ENCODE measurements around the gene ACTR5. TPM values are rescaled to one million over a fixed set of nuclear protein-coding genes. Genes with fewer than 3 reads are reported as not detected.
A peak's percentile ranks its signal among the peaks of the same experiment; 100 is the strongest.
"Not testable (repeated sequence)": the region's sequence is repeated elsewhere in the genome, so short reads cannot be mapped to it uniquely, and the experiment has no call there.

The ACTR5 gene
- total and polyA plus RNA-seq, 3 donors from 2014 or later = 18.9 to 26.9 (median 22.7) TPM

DNA sequence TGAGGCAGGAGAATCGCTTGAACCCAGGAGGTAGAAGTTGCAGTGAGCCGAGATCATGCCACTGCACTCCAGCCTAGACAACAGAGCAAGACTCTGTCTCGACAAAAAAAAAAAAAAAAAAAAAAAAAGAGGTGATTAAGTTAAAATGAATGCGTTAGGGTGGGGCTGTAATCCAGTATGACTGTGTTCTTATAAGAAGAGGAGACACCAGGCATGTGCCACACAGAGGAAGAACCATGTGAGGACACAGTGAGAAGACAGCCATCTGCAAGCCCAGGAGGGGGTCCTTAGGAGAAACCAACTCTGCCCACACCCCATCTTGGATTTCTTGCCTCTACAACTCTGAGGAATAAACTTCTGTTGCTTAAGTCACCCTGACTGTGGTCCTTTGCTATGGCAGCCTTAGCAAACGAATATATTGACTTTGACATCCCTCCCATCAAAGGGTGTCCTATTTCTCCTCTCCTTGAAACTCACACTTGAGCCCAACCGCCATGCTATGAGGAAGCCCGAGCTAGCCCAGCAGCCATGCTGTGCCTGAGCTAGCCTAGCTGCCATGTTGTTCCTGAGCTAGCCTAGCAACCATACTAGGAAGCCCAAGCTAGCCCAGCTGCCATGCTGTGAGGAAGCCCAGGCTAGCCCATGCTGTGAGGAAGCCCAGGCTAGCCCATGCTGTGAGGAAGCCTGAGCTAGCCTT lies 41.4 kb downstream of the ACTR5 start:
- no peaks in the 10 kb centered on the region for H3K9me3 ChIP-seq
- no peak for DNase-seq
- H3K4me3 ChIP-seq = no peak overlapping the region
- no peak for TF ChIP-seq POLR2A (IDR thresholded peaks at IDR 0.05)
- TF ChIP-seq, protein P1, sequence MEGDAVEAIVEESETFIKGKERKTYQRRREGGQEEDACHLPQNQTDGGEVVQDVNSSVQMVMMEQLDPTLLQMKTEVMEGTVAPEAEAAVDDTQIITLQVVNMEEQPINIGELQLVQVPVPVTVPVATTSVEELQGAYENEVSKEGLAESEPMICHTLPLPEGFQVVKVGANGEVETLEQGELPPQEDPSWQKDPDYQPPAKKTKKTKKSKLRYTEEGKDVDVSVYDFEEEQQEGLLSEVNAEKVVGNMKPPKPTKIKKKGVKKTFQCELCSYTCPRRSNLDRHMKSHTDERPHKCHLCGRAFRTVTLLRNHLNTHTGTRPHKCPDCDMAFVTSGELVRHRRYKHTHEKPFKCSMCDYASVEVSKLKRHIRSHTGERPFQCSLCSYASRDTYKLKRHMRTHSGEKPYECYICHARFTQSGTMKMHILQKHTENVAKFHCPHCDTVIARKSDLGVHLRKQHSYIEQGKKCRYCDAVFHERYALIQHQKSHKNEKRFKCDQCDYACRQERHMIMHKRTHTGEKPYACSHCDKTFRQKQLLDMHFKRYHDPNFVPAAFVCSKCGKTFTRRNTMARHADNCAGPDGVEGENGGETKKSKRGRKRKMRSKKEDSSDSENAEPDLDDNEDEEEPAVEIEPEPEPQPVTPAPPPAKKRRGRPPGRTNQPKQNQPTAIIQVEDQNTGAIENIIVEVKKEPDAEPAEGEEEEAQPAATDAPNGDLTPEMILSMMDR (IDR thresholded peaks at IDR 0.05) = no peak
- H3K36me3 ChIP-seq (ENCODE audit: low read depth, missing control alignments) = no peaks in the 10 kb centered on the region
- H3K27ac ChIP-seq = no peak overlapping the region
- H3K4me1 ChIP-seq = no peaks in the 10 kb centered on the region
- 84 to 85% methylated on average over 6 to 7 of the region's 7 CpGs for WGBS, 2 donors
- H3K27me3 ChIP-seq = no peaks in the 10 kb centered on the region
- intact Hi-C loops (cut with DNase I; ENCODE audit: low total_unique reads) = no loop called here

DNA sequence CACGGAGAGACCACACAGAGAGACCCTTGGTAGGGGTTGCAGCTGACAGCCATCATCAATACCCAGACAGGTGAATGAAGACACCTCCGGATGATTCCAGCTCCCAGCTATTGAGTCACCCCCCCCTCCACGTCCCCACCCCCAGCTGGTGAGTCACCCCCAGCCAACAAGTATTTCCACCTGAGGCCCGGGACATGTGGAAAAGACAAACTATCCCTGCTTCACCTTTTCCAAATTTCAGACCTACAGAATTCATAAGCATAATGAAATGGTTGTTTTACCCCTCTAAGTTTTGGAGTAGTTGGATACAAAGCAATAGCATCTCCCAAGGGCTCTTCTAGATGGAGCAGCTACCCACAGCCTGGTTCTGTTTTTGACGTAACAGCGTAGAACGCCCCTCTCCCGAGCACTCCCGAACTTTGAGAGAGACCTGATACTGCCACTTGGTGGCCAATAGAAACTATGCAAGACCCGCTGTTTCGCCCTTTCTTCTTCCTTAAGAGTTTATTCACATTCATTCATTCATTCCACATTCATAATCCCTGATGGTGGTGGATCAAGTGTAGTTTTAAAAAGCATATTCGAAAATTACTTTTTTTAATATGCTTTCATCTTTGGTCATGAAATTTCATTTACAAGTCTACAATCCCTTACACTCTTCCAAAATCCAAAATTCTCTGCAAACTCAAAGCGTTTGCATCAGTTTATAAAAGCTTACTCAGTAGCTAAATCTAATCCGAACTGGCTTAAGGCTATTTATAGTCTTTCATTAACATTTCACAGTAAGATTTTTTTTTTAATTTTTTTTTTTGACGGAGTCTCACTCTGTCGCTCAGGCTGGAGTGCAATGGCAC lies 42.2 kb downstream of the ACTR5 start:
- intact Hi-C loops (cut with DNase I; ENCODE audit: low total_unique reads) = no loop called here
- Histone ChIP-seq H3K27ac (no peak overlapping the region), H3K9me3 (no peaks in the 10 kb centered on the region), H3K27me3 (no peaks in the 10 kb centered on the region), H3K4me3 (no peak overlapping the region), H3K36me3 (ENCODE audit: low read depth, missing control alignments) (no peaks in the 10 kb centered on the region), H3K4me1 (no peaks in the 10 kb centered on the region)
- TF ChIP-seq POLR2A (IDR thresholded peaks at IDR 0.05) = no peak
- TF ChIP-seq, protein P1 (IDR thresholded peaks at IDR 0.05) = peak; percentile 23 to 66 (median 61)
- DNase-seq = no peak
- 28 to 44% methylated on average over 13 to 16 of the region's 16 CpGs for WGBS, 2 donors

DNA sequence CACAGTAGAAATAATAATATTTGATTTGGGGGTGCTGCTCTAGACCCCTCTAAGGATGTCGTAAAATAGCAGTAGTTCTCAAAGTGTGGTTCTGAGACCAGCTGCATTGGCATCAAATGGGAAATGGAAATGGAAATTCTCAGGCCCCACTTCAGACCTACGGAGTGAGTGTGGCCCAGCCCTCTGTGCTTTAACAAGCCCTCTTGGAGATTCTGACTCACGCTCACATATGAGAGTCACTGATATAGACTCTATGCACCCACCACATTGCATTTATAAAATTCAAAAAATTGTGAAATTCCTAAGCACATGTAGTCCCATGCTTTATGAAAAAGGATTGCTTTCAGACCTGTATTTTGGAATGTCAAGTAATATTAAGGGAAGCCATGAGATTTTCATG lies 43.0 kb downstream of the ACTR5 start:
- no peak for DNase-seq
- intact Hi-C loops (cut with DNase I; ENCODE audit: low total_unique reads) = no loop called here
- Histone ChIP-seq H3K27ac (no peak overlapping the region), H3K4me3 (no peak overlapping the region), H3K4me1 (no peaks in the 10 kb centered on the region), H3K9me3 (no peaks in the 10 kb centered on the region), H3K36me3 (ENCODE audit: low read depth, missing control alignments) (no peaks in the 10 kb centered on the region), H3K27me3 (no peaks in the 10 kb centered on the region)
- 56 to 84% methylated on average over 3 of the region's 3 CpGs for WGBS, 2 donors
- TF ChIP-seq, protein P1 (IDR thresholded peaks at IDR 0.05) = no peak
- no peak for TF ChIP-seq POLR2A (IDR thresholded peaks at IDR 0.05)

DNA sequence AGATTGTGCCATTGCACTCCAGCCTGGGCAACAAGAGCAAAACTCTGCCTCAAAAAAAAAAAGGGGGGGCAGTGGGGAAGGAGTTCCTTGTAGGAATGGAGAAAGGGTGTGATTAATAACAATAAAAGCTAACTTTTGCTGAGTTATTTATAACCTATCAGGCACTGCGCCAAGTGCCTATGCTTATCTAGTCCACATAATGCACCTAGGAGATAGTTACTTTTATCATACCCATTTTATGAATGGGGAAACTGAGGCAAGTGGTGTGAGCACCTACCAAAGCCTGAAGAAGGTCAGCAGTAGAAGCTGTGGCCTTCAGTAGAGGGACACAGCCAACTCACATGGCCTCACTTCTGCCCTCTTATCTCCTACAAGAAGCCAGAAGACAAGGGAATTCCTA lies 43.7 kb downstream of the ACTR5 start:
- no peaks in the 10 kb centered on the region for H3K27me3 ChIP-seq
- intact Hi-C loops (cut with DNase I; ENCODE audit: low total_unique reads) = no loop called here
- H3K4me1 ChIP-seq = no peaks in the 10 kb centered on the region
- no peak overlapping the region for H3K4me3 ChIP-seq
- 79 to 89% methylated on average over 1 of the region's 1 CpG for WGBS, 2 donors
- DNase-seq = no peak
- no peaks in the 10 kb centered on the region for H3K9me3 ChIP-seq
- no peak for TF ChIP-seq POLR2A (IDR thresholded peaks at IDR 0.05)
- TF ChIP-seq, protein P1 (IDR thresholded peaks at IDR 0.05) = no peak
- H3K27ac ChIP-seq = no peak overlapping the region
- no peaks in the 10 kb centered on the region for H3K36me3 ChIP-seq (ENCODE audit: low read depth, missing control alignments)

DNA sequence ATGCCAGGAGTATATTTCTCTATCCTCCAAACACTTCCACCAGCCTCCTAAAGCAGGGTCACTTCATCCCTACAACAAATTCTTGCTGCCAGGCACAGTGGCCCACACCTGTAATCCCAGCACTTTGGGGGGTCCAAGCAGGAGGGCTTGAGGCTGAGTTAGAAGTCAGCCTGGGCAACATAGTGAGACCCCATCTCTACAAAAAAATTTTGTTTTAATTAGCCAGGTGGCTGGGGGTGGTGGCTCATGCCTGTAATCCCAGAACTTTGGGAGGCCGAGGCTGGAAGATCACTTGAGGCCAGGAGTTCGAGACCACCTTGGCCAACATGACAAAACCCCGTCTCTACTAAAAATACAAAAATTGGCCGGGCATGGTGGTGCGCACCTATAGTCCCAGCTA lies 45.8 kb downstream of the ACTR5 start:
- WGBS, 2 donors = 89 to 96% methylated on average over 5 of the region's 5 CpGs
- intact Hi-C loops (cut with DNase I; ENCODE audit: low total_unique reads); H3K27me3 ChIP-seq; H3K27ac ChIP-seq; H3K36me3 ChIP-seq (ENCODE audit: low read depth, missing control alignments); H3K4me1 ChIP-seq; H3K9me3 ChIP-seq; DNase-seq; H3K4me3 ChIP-seq: not testable (repeated sequence)

All from testis (tissue), 3 donors.